HG02678 (cell line): ENCODE data around the gene LYL1.

Source experiments
- ATAC-seq: cut with Tn5 transposase; IDR thresholded peaks from one replicate; pipeline ENCODE4 v1.9.1; 2021; ENCODE audit warnings: mild to moderate bottlenecking, moderate library complexity; ENCODE audit not compliant: unreplicated experiment

LYL1 gene

GRCh38 chr19:13130886-13131490 lies 28.3 kb upstream of the LYL1 start:
- no peak for ATAC-seq

GRCh38 chr19:13129384-13129783 lies 26.7 kb upstream of the LYL1 start:
- ATAC-seq, result no peak

GRCh38 chr19:13128583-13128982 lies 25.9 kb upstream of the LYL1 start:
- ATAC-seq, result no peak

GRCh38 chr19:13127811-13128575 lies 25.3 kb upstream of the LYL1 start:
- ATAC-seq, result no peak

GRCh38 chr19:13127051-13127450 lies 24.4 kb upstream of the LYL1 start:
- ATAC-seq, result no peak

- ATAC-seq, result no peak
Measured at GRCh38 chr19:13122980-13123957, 20.6 kb upstream of the LYL1 start.

GRCh38 chr19:13122275-13122878 lies 19.7 kb upstream of the LYL1 start:
- ATAC-seq, result no peak

GRCh38 chr19:13121551-13122274 lies 19.1 kb upstream of the LYL1 start:
- ATAC-seq, result no peak

GRCh38 chr19:13120817-13121216 lies 18.2 kb upstream of the LYL1 start:
- ATAC-seq, result no peak

GRCh38 chr19:13120031-13120430 lies 17.4 kb upstream of the LYL1 start:
- no peak for ATAC-seq

GRCh38 chr19:13119627-13120026 lies 17.0 kb upstream of the LYL1 start:
- ATAC-seq, result no peak

- no peak for ATAC-seq
Measured at GRCh38 chr19:13118424-13119193, 16.0 kb upstream of the LYL1 start.

- ATAC-seq, result peak; percentile 74
Measured at GRCh38 chr19:13117772-13118423, 15.2 kb upstream of the LYL1 start, which contains the start of gene NACC1. Gene NACC1 (plus strand): TSS chr19:13118264. CDS start chr19:13135208, 16,944 bp downstream.

GRCh38 chr19:13117176-13117771 lies 14.6 kb upstream of the LYL1 start:
- ATAC-seq, result peak; percentile 2

GRCh38 chr19:13116282-13117175 lies 13.9 kb upstream of the LYL1 start, which contains the start of gene TRMT1:
Gene TRMT1 (minus strand): TSS chr19:13116740. CDS start chr19:13116399, 341 bp downstream.
- ATAC-seq, result peak; percentile 42

GRCh38 chr19:13115936-13116281 lies 13.3 kb upstream of the LYL1 start:
- no peak for ATAC-seq

GRCh38 chr19:13112555-13112954 lies 9.9 kb upstream of the LYL1 start:
- no peak for ATAC-seq
